ENCODE results near the gene FLVCR1.

Gene FLVCR1

DNA sequence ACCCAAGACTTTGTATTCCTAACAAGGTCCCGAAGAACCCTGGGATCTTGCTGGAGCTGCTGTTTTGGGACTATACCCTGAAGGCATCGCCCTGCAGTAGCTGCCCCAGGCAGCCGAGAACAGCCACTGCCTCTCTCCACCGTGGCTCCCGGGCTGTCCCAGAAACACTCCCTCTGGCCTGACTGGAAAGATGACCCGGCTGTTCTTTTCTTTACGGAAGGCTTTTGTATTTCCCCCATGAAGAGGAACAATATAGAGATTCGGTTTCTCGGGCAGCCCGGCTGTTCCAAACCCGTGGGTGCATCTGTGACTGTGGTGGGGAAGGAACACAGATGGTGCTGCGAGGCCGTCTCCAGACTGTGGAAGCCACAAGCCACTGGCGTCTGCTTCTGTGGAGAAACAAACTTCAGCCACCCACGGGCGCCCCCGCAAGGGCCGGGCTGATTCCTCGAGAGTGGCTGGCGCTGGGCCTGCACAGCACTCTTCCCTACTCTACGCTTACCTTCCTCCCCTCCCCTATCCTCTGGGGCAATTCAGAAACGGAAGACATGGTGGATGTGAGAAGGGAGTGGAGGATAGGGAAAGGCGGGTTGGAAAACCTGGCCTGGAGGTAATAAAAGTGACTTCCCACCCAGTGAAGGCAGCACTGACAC is 58.5 kb downstream of the FLVCR1 start:
- peak; percentile 30 for DNase-seq

- no peak for DNase-seq
Observed at GRCh38 chr1:212917134-212917485, 59.0 kb downstream of the FLVCR1 start.

DNA sequence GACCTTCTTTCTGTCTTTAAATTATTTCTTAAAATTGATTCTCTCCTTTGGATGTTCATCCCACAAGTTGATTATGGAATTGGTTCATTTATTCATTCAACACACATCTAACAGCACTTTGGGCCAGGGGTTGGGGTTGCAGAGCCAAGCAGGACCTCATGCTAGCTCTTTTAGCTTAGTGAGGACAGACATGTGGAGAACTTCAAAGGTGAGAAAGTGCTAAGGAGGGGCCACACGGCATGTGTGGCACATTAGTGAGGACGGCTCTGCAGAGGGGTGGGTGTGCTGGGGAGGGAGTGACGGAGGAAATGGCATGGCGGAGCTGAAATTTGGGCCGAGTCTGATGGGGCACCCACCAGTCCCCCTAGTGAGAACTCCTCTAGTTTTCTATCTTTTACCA is 59.8 kb downstream of the FLVCR1 start:
- DNase-seq, result no peak

DNA sequence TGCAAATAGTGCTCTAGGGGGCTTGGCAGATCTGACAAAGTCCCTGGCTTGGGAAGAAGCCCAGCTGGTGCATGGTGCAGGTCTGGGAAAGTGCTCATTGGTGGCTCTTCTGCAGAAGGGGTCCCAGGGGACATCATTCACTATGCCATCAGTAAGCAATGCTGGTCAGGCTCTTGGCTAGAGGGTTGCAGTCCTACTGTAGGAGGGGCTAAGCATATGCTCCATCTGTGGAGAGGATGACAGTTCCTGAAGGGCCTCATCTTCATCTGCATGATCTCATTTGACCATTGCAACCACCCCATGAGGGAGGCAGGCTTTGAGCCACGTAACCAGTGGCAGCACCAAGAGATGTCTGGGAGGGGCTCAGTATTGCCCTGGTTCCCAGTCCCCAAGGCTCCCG is 60.7 kb downstream of the FLVCR1 start:
- peak; percentile 82 for DNase-seq

- no peak for DNase-seq
Observed at GRCh38 chr1:212920246-212920645, 62.2 kb downstream of the FLVCR1 start.

DNA sequence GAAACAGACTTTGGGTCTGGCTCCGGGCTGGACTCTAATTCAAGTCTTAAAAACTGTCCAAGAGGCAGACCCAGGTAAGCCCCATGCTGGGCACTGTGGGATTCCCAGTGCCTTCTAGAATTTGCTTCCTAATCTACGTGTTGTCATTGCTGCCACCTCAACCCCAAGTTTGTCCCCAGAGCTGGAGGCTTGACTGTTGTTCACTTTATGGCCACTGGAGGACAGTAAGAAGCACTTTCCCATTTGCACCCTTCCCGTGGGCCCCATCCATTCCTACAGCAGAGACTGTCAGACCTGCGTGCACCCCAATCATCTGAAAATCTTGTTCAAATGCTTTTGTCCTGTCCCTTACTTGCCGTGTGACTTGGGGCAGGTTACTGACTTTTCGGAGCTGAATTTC is 62.8 kb downstream of the FLVCR1 start:
- DNase-seq, result no peak

- no peak for DNase-seq
Observed at GRCh38 chr1:212922016-212922415, 63.9 kb downstream of the FLVCR1 start.

- DNase-seq, result no peak
Observed at GRCh38 chr1:212926372-212926771, 68.3 kb downstream of the FLVCR1 start.

DNA sequence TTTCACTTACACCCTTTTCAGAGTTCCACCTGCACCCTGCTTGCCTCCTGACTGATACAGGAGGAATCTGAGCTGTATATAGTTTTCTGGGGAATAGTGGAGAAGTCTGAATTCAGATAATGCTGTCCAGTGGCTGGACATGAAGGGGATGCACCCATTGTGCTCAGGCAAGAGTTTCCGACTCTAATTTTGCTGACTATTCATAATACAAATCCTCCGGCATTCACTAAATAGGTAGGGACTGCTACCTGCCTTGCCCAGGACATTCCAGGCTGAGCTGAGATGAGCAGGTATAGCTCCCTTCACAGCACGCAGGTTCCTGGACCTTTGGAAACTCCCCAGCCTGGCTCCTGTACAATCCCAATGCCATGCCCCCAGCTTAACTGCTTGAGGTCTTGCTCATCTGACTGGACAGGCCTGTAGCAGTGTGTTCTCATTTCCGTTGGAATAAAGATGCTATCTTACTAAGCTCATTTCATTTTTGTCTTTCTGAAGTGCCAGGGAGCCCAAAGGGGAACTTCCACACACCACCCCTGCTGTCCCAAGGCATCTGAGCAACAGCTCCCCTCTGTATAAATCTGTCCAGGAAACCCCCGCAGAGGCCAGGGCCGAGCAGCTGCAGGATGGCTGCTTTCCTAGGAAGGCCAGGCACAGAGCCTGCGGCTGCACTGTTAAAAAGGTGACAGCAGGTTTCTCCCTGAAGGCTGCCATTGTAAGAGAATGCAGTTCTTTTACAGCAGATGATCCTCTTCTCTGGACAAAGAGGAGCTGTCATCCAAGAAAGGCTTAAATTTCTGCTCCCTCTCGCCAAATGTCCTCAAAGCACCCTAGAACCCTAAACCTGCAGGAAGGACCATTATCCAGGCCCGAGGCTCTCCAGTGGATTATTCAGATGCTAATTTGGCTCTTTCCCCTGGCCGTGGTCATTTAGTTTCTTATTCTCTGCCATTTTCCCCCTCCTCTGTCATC is 70.5 kb downstream of the FLVCR1 start:
- no peak for DNase-seq

DNA sequence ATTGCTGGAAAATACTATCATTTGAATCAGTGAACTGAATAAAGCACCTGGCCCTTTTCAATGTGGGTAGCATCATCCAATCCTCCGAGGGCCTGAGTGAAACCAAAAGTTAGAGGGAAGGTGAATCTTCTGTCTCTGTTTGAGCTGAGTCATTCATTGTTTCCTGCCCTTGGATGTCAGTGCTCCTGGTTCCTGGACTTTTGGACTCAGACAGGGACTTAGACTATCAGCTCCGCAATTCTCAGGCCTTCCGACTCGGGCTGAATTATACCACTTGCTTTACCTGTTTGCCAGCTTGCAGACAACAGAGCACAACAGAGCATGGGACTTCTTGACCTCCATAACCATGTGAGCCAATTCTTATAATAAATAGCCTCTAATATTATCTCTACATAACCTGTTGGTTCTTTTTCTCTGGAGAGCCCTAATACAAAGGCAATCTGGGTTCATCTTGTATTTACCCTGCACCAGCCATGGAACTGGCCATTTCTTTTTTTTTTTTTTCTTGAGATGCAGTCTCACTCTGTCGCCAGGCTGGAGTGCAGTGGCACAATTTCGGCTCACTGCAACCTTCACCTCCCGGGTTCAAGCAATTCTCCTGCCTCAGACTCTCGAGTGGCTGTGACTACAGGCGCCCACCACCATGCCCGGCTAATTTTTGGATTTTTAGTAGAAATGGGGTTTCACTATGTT is 73.1 kb downstream of the FLVCR1 start:
- no peak for DNase-seq

DNA sequence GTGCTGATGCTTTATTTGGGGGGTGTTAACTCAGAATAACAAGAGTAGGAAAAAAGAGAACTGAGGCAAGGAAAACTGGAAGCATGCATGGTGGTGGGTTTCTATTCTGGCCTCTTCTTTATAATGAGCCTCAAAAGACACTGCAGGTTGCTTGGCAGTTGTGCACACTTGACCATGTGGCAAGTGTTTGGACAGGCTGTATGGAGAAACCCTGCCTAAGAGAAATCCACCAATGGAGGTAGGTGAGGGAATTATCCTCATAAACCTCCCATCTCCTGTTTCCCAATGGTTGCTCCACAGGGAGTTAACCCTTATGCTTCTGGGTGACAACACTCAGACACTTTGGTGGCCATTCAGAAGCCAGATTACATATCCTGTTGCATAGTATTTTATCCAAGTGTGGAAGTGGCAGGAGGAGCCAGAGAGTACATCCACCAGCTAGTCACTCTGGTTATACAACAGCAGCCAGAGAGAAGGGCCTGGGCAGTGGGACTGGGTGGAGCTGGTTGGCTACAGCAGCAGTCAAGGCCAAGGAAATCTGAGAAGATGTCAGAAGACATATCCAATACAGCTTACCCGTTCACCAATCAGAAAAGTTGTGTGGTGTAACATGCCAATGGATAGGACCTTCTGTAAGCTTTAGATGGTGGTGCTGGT is 75.9 kb downstream of the FLVCR1 start:
- DNase-seq, result no peak

DNA sequence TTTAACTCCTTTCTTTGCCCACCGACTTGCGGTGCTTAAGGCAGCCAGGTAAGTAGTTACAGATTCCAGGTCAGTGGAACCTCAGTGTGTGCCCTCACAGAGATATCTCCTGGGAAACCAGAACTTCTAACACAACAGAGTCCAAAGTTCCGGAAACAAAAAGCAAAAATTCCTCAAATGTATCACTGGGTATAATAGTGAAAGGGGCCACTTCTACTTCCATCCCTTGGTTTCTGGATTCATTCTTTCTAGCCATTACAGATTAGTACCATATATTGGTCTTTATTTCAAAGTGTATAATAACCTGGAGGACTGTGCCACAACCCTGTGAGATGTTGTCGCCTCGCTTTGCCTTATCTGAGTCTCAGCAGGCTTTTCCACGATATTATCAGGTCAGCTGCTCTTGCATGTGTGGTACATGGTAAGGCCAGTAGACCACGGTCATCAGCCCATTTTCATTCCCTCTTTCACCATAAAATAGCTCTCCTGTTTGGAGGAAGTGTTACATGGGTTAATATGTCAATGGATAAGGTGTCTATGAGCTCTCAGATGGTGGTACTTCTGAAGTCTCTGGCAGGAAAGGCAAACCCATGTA is 77.4 kb downstream of the FLVCR1 start:
- no peak for DNase-seq

DNA sequence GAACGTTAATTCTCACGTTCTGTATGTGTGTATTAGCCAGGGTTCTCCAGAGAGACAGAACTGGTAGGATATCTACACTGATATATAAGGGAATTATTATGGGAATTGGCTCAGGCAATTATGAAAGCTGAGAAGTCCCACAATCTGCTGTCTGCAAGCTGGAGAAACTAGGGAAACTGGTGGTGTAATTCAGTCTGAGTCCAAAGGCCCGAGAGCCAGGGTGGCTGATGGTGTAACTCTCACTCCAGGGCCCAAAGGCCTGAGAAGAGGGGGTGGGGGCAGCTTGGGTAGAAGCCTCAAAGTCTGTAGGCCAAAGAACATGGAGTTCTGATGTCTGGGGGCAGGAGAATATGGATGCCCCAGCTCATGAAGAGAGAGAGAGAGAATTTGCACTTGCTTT is 79.0 kb downstream of the FLVCR1 start:
- DNase-seq, result no peak

GRCh38 chr1:212938846-212939245 is 80.8 kb downstream of the FLVCR1 start:
- peak; percentile 93 for DNase-seq

DNA sequence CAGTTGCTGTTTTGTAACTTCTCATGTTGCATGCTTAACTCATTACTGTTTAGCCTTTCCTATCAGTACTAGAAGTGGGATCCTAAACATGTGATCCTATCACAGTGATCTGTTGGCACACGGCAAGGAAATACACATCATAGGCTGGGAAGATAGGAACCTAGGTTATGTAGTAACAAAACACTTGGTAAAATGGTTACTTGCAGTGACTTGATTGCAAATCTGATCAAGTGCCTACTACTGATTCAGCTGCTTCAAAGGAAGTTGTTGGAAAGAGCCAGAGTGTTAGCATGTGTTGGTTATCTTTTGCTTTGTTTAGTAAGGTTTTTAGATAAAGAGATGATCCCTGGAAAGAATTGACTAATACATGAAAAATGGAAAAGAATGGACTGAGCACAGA is 83.4 kb downstream of the FLVCR1 start:
- DNase-seq, result no peak

- no peak for DNase-seq
Observed at GRCh38 chr1:212942679-212943392, 84.8 kb downstream of the FLVCR1 start.

GRCh38 chr1:212943393-212943710 is 85.3 kb downstream of the FLVCR1 start:
- DNase-seq, result no peak

GRCh38 chr1:212944229-212944901 is 86.3 kb downstream of the FLVCR1 start:
- DNase-seq, result no peak

GRCh38 chr1:212945056-212945455 is 87.0 kb downstream of the FLVCR1 start:
- no peak for DNase-seq

GRCh38 chr1:212945463-212946160 is 87.5 kb downstream of the FLVCR1 start:
- no peak for DNase-seq

GRCh38 chr1:212946872-212947271 is 88.8 kb downstream of the FLVCR1 start:
- DNase-seq, result no peak
